ENCODE results near the gene ATP9A. TPM values are rescaled to one million over a fixed set of nuclear protein-coding genes. Genes with fewer than 3 reads are reported as not detected.

ATP9A gene
- total and polyA plus RNA-seq, 2 of the 8 experiments (the other 6 are each of a cell fraction or from before 2014, with no cell fraction given): 5.0 to 6.4 TPM

GRCh38 chr20:51733070-51733469 is 35.1 kb downstream of the ATP9A start (continued):
- TF ChIP-seq USF2 (IDR thresholded peaks at IDR 0.05; ENCODE audit: low read length): no peak
- no peak for TF ChIP-seq E2F6 (IDR thresholded peaks at IDR 0.05)
- no peak for TF ChIP-seq PHF8 (conservative IDR thresholded peaks at IDR 0.05; ENCODE audit: low read depth, low read length)
- no peak for TF ChIP-seq TAF1 (IDR thresholded peaks at IDR 0.05; ENCODE audit: low read depth, low read length)

Data from H1 (cell line).